ENCODE data around the gene HOXB8. TPM values are rescaled to one million over a fixed set of nuclear protein-coding genes. Genes with fewer than 3 reads are reported as not detected.

Gene HOXB8
- total RNA-seq, 1 donor from 2014 or later, result not detected

DNA sequence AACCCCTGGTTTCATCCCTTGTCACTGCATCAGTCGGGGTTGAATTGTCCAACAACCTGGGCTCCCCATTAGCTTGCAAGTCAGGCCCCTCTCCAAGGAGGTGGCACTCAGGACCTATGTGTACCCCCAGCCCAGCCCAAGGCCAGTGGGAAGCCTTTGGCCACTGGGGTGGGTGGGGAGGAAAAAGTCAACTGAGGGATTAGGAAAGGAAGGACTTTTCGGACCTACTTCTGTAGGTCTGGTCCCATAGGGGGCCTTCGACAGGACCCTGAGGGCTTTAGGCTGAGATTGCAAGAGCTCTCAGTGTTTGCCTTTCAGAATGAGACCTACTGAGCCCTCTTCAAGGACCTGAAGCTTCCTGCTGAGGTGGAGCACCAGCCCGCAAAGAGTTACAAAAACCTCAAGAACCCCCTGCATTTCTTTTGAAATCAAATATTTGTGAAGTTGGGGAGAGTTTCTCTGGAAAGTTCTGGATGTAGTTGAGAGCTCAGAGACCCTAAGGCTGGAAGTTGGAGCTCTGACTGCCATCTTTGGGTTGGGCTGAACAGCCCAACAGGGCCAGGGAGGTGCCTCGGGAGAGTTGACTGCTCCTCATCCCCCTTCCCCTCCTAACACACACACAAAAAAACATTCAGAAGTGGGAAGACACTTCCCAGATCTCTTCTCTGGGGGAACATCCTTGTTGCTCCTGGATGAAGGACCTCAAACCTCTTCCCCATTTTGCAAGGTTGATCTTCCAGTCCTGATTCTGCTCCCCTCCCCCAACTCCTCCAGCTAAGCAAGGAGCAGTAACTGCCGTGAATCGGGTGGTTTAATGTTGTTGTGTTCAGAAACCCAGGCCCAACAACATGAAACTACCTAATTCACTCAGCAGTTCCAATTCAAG is 16.8 kb upstream of the HOXB8 start:
- Mint-ChIP-seq H3K4me3 (ENCODE audit: unreplicated experiment) (no peak overlapping the region), H3K27ac (ENCODE audit: unreplicated experiment) (no peak overlapping the region), H3K9me3 (ENCODE audit: low read depth) (no peaks in the 10 kb centered on the region), H3K4me1 (ENCODE audit: low read depth) (peaks cover 4% of the 10 kb centered on the region), H3K36me3 (ENCODE audit: low read depth) (peaks cover 1% of the 10 kb centered on the region), H3K27me3 (ENCODE audit: low read depth) (peaks cover 90% of the 10 kb centered on the region)
- TF ChIP-seq, protein P1, sequence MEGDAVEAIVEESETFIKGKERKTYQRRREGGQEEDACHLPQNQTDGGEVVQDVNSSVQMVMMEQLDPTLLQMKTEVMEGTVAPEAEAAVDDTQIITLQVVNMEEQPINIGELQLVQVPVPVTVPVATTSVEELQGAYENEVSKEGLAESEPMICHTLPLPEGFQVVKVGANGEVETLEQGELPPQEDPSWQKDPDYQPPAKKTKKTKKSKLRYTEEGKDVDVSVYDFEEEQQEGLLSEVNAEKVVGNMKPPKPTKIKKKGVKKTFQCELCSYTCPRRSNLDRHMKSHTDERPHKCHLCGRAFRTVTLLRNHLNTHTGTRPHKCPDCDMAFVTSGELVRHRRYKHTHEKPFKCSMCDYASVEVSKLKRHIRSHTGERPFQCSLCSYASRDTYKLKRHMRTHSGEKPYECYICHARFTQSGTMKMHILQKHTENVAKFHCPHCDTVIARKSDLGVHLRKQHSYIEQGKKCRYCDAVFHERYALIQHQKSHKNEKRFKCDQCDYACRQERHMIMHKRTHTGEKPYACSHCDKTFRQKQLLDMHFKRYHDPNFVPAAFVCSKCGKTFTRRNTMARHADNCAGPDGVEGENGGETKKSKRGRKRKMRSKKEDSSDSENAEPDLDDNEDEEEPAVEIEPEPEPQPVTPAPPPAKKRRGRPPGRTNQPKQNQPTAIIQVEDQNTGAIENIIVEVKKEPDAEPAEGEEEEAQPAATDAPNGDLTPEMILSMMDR (IDR thresholded peaks at IDR 0.05), result no peak
- DNase-seq (ENCODE audit: low spot score), result no peak

DNA sequence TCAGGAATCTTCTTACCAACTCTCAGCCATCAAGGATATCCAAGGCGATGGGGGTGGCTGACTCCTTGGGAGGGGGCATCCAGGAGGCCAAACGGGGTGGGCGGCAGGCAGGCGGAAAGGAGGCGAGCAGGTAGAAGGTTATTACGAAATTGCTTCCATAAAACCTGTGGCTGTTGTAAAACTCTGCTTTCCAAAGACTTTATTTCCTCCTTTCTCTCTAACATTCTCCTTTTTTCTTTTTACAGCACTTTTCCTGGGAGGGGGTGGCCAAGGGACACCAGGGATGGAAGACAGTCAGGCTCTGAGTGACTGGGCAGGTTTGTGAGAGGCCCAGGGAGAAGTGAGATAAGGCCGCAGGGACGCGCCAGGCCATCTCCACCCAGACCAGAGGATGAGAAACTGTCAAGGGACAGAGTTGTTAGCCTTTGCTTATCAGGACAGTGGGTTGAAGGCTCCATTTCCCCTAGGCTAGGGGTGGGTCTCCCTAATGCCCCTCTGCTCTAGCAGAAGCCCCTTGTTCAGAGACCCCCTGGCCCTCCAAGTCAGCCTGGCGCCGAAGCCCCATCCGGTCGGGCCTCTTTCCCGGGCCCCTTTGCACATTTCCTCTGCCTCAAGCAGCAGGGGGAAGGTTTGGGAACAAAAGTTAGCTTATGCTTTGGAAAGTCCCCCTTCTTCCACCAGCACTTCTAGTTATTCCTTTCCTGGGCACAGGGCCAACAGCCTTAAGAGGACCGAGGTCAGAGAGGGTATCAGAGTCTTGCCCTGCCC is 16.0 kb upstream of the HOXB8 start:
- peaks cover 3% of the 10 kb centered on the region for H3K4me1 Mint-ChIP-seq (ENCODE audit: low read depth)
- peaks cover 89% of the 10 kb centered on the region for H3K27me3 Mint-ChIP-seq (ENCODE audit: low read depth)
- H3K36me3 Mint-ChIP-seq (ENCODE audit: low read depth), result peaks cover 1% of the 10 kb centered on the region
- H3K27ac Mint-ChIP-seq (ENCODE audit: unreplicated experiment), result no peak overlapping the region
- H3K9me3 Mint-ChIP-seq (ENCODE audit: low read depth), result no peaks in the 10 kb centered on the region
- H3K4me3 Mint-ChIP-seq (ENCODE audit: unreplicated experiment), result no peak overlapping the region
- TF ChIP-seq, protein P1 (IDR thresholded peaks at IDR 0.05), result no peak
- no peak for DNase-seq (ENCODE audit: low spot score)

DNA sequence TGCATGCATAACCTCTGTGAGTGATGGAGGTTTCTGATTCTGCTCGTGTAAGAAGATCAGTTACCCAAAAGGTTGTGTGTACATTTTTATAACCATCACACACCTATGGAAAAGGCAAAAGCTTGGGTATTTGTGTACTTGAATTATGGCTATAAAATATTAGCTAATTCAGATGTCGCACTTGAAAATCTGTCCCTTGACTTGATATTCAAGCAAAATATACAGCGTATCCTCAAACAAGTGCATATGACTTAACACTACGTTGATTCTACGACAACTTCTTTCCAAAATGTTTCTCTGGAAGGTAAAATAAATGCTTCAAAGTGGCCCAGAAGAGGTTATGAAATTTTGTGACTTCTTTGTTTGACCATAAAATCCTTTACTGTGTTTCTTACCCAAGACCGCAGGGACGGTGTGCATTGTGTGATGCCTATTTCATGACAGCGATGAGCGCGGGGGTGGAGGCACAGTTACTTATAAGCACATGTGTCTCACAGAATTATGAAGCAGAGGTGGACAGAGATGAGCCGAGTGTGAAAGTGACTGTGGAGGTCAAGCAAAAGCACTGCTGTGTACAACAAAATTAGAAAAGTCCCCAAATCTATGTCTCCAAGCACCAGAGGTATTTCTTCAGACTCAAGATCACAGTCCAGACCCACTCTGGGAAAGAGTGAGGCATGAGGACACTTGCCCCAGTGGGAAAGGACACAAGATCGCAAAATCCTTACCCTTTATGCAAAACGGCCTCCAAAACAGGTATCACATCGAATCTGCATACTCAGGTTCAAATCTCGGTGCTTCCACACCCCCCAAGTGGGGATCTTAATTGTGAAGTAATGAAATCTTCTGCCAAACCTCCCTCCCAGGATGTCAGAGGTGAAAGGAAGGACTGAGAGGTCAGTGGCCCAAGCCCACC is 15.2 kb upstream of the HOXB8 start:
- H3K4me3 Mint-ChIP-seq (ENCODE audit: unreplicated experiment), result no peak overlapping the region
- H3K27ac Mint-ChIP-seq (ENCODE audit: unreplicated experiment), result no peak overlapping the region
- TF ChIP-seq, protein P1 (IDR thresholded peaks at IDR 0.05), result no peak
- peaks cover 84% of the 10 kb centered on the region for H3K27me3 Mint-ChIP-seq (ENCODE audit: low read depth)
- no peak for DNase-seq (ENCODE audit: low spot score)
- no peaks in the 10 kb centered on the region for H3K9me3 Mint-ChIP-seq (ENCODE audit: low read depth)
- peaks cover 8% of the 10 kb centered on the region for H3K4me1 Mint-ChIP-seq (ENCODE audit: low read depth)
- H3K36me3 Mint-ChIP-seq (ENCODE audit: low read depth), result peaks cover 1% of the 10 kb centered on the region

DNA sequence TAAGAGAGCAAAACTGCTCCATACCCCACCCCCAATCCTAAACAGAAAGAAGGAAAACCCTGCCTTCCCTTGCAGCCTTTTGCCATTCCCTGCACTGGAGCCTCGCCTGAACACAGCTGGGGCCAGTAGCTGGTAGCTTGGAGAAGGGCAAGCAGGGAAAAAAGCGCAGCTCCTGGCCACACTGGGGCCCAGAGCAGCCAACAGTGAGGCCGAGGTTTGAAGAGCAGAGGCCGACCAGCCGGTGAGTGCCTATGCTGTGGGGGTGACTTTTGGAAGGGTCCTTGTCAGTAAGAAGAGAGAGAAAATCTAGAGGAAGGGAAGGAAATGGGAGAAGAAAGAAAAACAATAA is 14.3 kb upstream of the HOXB8 start:
- H3K4me1 Mint-ChIP-seq (ENCODE audit: low read depth), result peaks cover 8% of the 10 kb centered on the region
- peaks cover 1% of the 10 kb centered on the region for H3K36me3 Mint-ChIP-seq (ENCODE audit: low read depth)
- no peak for DNase-seq (ENCODE audit: low spot score)
- H3K9me3 Mint-ChIP-seq (ENCODE audit: low read depth), result no peaks in the 10 kb centered on the region
- H3K27ac Mint-ChIP-seq (ENCODE audit: unreplicated experiment), result no peak overlapping the region
- H3K4me3 Mint-ChIP-seq (ENCODE audit: unreplicated experiment), result no peak overlapping the region
- TF ChIP-seq, protein P1 (IDR thresholded peaks at IDR 0.05), result no peak
- peaks cover 78% of the 10 kb centered on the region for H3K27me3 Mint-ChIP-seq (ENCODE audit: low read depth)

All from chondrocyte (in vitro differentiated cells).